ENCODE data around the gene GFER. TPM values are rescaled to one million over a fixed set of nuclear protein-coding genes. Genes with fewer than 3 reads are reported as not detected.

Gene GFER
- polyA plus RNA-seq, 1 of the 3 experiments (the other 2 are of a cell fraction) = 20.4 TPM

DNA sequence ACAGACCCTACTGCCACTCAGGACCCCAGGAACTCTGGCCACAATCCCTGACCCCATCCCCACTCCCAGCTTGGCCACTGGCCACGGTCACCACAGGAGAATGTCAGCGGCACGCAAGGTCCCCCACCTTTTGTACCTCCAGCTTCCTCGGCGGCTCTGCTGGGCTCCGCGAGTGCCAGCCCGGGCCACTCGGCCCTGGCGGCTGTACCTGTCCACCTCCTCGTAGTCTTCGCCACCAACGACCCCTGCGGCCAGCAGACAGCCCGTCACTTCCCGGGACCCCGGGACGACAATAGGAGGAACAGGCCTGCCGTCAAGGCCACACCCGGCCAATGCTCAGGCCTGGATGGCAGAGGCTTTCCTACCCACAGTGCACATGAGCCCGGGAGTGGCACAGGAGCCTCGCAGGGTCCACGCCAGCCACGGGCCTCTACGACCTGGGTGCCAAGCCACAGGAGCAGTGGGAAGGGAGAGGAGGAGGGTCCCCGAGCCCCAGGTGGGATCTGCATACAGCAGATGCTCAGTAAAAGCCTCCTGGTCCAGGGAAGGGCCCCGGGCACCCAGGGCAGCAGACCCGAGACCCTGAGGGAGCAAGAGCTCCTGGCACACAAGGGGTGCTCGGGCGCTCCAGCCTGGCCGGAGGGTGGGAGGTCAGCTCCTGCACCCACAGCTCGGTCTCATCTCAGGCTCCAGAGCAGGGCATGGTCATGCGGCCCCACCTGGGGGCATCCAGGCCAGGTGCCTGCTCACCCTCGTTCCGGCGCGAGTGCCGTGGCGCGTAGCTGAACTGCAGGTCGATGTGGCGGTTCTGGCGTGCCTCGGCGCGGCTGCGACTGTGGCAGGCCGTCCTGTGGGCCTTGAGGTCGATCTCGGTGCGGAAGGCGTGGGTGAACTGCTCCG lies 17.7 kb downstream of the GFER start:
- no peak for DNase-seq
- Histone ChIP-seq H3K4me2 (no peak overlapping the region), H3F3A (replicated peaks; ENCODE audit: insufficient read depth) (peaks cover 8% of the 10 kb centered on the region), H3K79me2 (ENCODE audit: insufficient read depth) (peaks cover 48% of the 10 kb centered on the region), H4K20me1 (ENCODE audit: insufficient read depth) (peaks cover 48% of the 10 kb centered on the region), H3K27ac (ENCODE audit: low read depth in 2 of 2, low read length in 1 of 2) (no peak overlapping the region), H3K4me1 (ENCODE audit: control insufficient read depth in 1 of 2, insufficient read depth in 2 of 2, low read depth in 1 of 2, low read length in 1 of 2) (peaks cover 12 to 33% of the 10 kb centered on the region in 2 experiments; a peak in 3 of 4 replicates), H3K9me2 (no peaks in the 10 kb centered on the region), H3K9me3 (no peaks in the 10 kb centered on the region), H3K27me3 (ENCODE audit: insufficient read depth) (no peaks in the 10 kb centered on the region), H2AFZ (ENCODE audit: low read depth) (no peak overlapping the region), H3K4me3 (ENCODE audit: low read depth in 2 of 2, low read length in 1 of 2) (no peak overlapping the region), H3K36me3 (replicated peaks in 1 of 2; ENCODE audit: control insufficient read depth in 1 of 2, insufficient read depth in 2 of 2, low read length in 1 of 2) (peaks cover 8 to 64% of the 10 kb centered on the region in 2 experiments), H3K9ac (no peak overlapping the region)
- CTCF ChIA-PET = interaction anchor here (0.7 to 1.4 kb wide), 3 partner anchors 18 to 139 kb away, joined by 3 to 4 read pairs (median 3); partner anchors contain the start of gene GFER
- WGBS (ENCODE audit: low lambda C conversion rate) = 97% methylated on average over 26 of the region's 53 CpGs
- TF ChIP-seq USF2 (IDR thresholded peaks at IDR 0.05; ENCODE audit: borderline replicate concordance, low read depth, low read length) (no peak), POLR2AphosphoS5 (IDR thresholded peaks at IDR 0.05; ENCODE audit: low read depth, low read length) (no peak), RCOR1 (IDR thresholded peaks at IDR 0.05; ENCODE audit: low read length) (no peak), TAF1 (IDR thresholded peaks at IDR 0.05; ENCODE audit: borderline replicate concordance, low read depth, low read length) (no peak)
- POLR2A ChIA-PET = interaction anchor here (1.4 kb wide), 1 partner anchor 154 kb away, joined by 4 read pairs; the partner anchor contains the start of gene TRAF7

- peaks cover 17 to 42% of the 10 kb centered on the region in 2 experiments; a peak in 3 of 4 replicates for H3K4me1 ChIP-seq (ENCODE audit: control insufficient read depth in 1 of 2, insufficient read depth in 2 of 2, low read depth in 1 of 2, low read length in 1 of 2)
- H3K9me2 ChIP-seq = no peaks in the 10 kb centered on the region
- peaks cover 58% of the 10 kb centered on the region for H4K20me1 ChIP-seq (ENCODE audit: insufficient read depth)
- POLR2A ChIA-PET = interaction anchor here (0.5 to 1.4 kb wide), 3 partner anchors 38 to 916 kb away, joined by 3 to 4 read pairs (median 3); partner anchors contain the start of genes RPS2 and TRAF7
- H3F3A ChIP-seq (replicated peaks; ENCODE audit: insufficient read depth) = peaks cover 7% of the 10 kb centered on the region
- H3K4me2 ChIP-seq = no peak overlapping the region
- no peak for DNase-seq
- H3K9me3 ChIP-seq = no peaks in the 10 kb centered on the region
- no peak overlapping the region for H3K4me3 ChIP-seq (ENCODE audit: low read depth in 2 of 2, low read length in 1 of 2)
- H3K27ac ChIP-seq (ENCODE audit: low read depth in 2 of 2, low read length in 1 of 2) = no peak overlapping the region
- H2AFZ ChIP-seq (ENCODE audit: low read depth) = no peak overlapping the region
- no peak overlapping the region for H3K9ac ChIP-seq
- peaks cover 57% of the 10 kb centered on the region for H3K79me2 ChIP-seq (ENCODE audit: insufficient read depth)
- peaks cover 3 to 56% of the 10 kb centered on the region in 2 experiments for H3K36me3 ChIP-seq (replicated peaks in 1 of 2; ENCODE audit: control insufficient read depth in 1 of 2, insufficient read depth in 2 of 2, low read length in 1 of 2)
- CTCF ChIA-PET = interaction anchor here (0.7 to 4.1 kb wide), 18 partner anchors 10 to 249 kb away, joined by 3 to 108 read pairs (median 14); partner anchors contain the start of genes ECI1, GFER, NOXO1 and NTHL1
- WGBS (ENCODE audit: low lambda C conversion rate) = 97% methylated on average over 26 of the region's 47 CpGs
- no peaks in the 10 kb centered on the region for H3K27me3 ChIP-seq (ENCODE audit: insufficient read depth)
- TF ChIP-seq GATA2 (CRISPR knock-in tag; IDR thresholded peaks at IDR 0.05) (no peak), SIN3A (IDR thresholded peaks at IDR 0.05; ENCODE audit: borderline replicate concordance, low read depth, low read length) (no peak), CHD2 (IDR thresholded peaks at IDR 0.05; ENCODE audit: low read length, partially characterized antibody) (no peak), SMC3 (IDR thresholded peaks at IDR 0.05; ENCODE audit: low read depth, low read length) (no peak), EZH2phosphoT487 (IDR thresholded peaks at IDR 0.05; ENCODE audit: borderline replicate concordance, low read depth) (no peak), FOXJ3 (CRISPR knock-in tag; IDR thresholded peaks at IDR 0.05) (no peak), TEAD4 (IDR thresholded peaks at IDR 0.05; ENCODE audit: borderline replicate concordance, insufficient read depth) (no peak), RAD21 (IDR thresholded peaks at IDR 0.05; ENCODE audit: low read length) (no peak), USF2 (IDR thresholded peaks at IDR 0.05; ENCODE audit: borderline replicate concordance, low read depth, low read length) (no peak), RXRA (IDR thresholded peaks at IDR 0.05; ENCODE audit: borderline replicate concordance, low read depth) (no peak), YY1 (IDR thresholded peaks at IDR 0.05; ENCODE audit: low read depth) (no peak), TCF12 (IDR thresholded peaks at IDR 0.05) (no peak), RCOR1 (IDR thresholded peaks at IDR 0.05; ENCODE audit: low read length) (no peak), JUND (IDR thresholded peaks at IDR 0.05) (no peak)
- TF ChIP-seq, protein P1, sequence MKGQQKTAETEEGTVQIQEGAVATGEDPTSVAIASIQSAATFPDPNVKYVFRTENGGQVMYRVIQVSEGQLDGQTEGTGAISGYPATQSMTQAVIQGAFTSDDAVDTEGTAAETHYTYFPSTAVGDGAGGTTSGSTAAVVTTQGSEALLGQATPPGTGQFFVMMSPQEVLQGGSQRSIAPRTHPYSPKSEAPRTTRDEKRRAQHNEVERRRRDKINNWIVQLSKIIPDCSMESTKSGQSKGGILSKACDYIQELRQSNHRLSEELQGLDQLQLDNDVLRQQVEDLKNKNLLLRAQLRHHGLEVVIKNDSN (IDR thresholded peaks at IDR 0.05; ENCODE audit: borderline replicate concordance, low read depth) = no peak
- TF ChIP-seq, protein P2, sequence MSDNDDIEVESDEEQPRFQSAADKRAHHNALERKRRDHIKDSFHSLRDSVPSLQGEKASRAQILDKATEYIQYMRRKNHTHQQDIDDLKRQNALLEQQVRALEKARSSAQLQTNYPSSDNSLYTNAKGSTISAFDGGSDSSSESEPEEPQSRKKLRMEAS (IDR thresholded peaks at IDR 0.05; ENCODE audit: low read depth) = no peak
- TF ChIP-seq, protein P3, sequence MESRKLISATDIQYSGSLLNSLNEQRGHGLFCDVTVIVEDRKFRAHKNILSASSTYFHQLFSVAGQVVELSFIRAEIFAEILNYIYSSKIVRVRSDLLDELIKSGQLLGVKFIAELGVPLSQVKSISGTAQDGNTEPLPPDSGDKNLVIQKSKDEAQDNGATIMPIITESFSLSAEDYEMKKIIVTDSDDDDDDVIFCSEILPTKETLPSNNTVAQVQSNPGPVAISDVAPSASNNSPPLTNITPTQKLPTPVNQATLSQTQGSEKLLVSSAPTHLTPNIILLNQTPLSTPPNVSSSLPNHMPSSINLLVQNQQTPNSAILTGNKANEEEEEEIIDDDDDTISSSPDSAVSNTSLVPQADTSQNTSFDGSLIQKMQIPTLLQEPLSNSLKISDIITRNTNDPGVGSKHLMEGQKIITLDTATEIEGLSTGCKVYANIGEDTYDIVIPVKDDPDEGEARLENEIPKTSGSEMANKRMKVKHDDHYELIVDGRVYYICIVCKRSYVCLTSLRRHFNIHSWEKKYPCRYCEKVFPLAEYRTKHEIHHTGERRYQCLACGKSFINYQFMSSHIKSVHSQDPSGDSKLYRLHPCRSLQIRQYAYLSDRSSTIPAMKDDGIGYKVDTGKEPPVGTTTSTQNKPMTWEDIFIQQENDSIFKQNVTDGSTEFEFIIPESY (IDR thresholded peaks at IDR 0.05; ENCODE audit: borderline replicate concordance, low read depth) = no peak
Measured at GRCh38 chr16:2002406-2003230, 18.6 kb downstream of the GFER start.
